ENCODE measurements around the gene ADAMTS15.

The ADAMTS15 gene

GRCh38 chr11:130515829-130516553 is 67.5 kb downstream of the ADAMTS15 start:
- peak in 1 of 2 experiments; percentile 20 for DNase-seq

GRCh38 chr11:130516554-130517505 is 68.4 kb downstream of the ADAMTS15 start:
- DNase-seq = no peak

GRCh38 chr11:130518164-130518680 is 69.8 kb downstream of the ADAMTS15 start:
- DNase-seq = no peak

- no peak for DNase-seq
Measured at GRCh38 chr11:130519128-130519932, 70.9 kb downstream of the ADAMTS15 start.

GRCh38 chr11:130520271-130520671 is 71.8 kb downstream of the ADAMTS15 start:
- DNase-seq = no peak

- peak; percentile 12 to 70 for DNase-seq
Measured at GRCh38 chr11:130522284-130522961, 74.0 kb downstream of the ADAMTS15 start.

GRCh38 chr11:130523166-130523565 is 74.7 kb downstream of the ADAMTS15 start:
- DNase-seq = no peak

- DNase-seq = no peak
Measured at GRCh38 chr11:130523609-130524008, 75.2 kb downstream of the ADAMTS15 start.

- DNase-seq = no peak
Measured at GRCh38 chr11:130524132-130524790, 75.8 kb downstream of the ADAMTS15 start.

- DNase-seq = no peak
Measured at GRCh38 chr11:130525307-130525706, 76.9 kb downstream of the ADAMTS15 start.
